GM19455 (cell line): ENCODE measurements around the gene TUBA4B.
"Not testable (repeated sequence)": the region's sequence is repeated elsewhere in the genome, so short reads cannot be mapped to it uniquely, and the experiment has no call there.

Experiments used
- ATAC-seq: cut with Tn5 transposase; IDR thresholded peaks from one replicate; pipeline ENCODE4 v1.9.1; 2021; ENCODE audit not compliant: unreplicated experiment

Gene TUBA4B

GRCh38 chr2:219273937-219274336 lies 20.9 kb downstream of the TUBA4B start:
- ATAC-seq, result no peak

GRCh38 chr2:219274361-219274921 lies 21.4 kb downstream of the TUBA4B start:
- ATAC-seq, result no peak

DNA sequence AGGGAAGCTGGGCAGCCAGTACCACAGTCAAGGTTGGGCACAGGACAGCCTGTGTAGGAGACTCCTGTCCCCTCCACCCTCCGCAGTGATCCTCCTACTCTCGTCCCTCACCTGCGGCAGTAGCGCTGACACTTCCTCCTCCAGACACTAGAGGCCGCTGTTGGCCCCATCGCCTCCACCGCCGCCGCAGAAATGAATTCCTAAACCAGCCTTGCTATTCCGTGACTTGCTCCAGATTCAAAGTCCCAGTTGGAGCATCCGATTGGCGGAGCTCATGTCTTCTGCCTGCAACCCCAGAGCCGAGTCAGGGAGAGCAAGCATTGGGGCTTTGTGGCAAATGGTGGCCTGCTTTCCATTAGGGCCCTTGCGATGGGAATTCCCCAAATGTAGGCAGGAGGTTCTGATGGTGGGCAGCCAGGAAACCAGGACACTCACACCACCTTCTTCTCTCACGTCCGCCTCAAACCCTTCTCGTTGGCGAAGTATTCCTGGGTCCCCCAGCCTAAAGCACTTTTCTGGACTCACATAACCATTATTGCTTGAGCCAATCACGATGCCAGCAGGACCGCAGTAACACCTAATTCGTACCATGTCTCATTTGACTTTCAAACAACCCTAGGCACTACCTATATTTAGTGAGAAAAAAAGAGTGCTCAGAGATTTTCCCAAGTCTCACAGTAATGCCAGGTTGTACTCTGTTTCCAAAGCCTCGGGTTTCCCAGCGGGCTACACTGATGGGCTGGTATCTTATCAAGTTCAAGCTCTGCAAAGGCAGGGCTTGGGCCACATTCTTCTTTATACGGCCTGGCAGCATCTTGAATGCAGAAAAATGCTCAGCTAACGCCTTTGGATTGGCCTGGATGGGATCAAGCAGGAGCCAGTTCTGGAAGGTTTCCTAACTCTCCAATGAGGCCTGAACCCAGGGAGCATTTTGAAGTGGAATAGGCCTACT lies 24.9 kb downstream of the TUBA4B start:
- ATAC-seq, result peak; percentile 33

GRCh38 chr2:219278655-219279150 lies 25.7 kb downstream of the TUBA4B start:
- ATAC-seq, result no peak

GRCh38 chr2:219279151-219279915 lies 26.3 kb downstream of the TUBA4B start, which contains the start of gene DNAJB2:
TSS of gene DNAJB2 (plus strand) at chr2:219279366. CDS start at chr2:219279834, 468 bp downstream.
- ATAC-seq, result peak; percentile 81

DNA sequence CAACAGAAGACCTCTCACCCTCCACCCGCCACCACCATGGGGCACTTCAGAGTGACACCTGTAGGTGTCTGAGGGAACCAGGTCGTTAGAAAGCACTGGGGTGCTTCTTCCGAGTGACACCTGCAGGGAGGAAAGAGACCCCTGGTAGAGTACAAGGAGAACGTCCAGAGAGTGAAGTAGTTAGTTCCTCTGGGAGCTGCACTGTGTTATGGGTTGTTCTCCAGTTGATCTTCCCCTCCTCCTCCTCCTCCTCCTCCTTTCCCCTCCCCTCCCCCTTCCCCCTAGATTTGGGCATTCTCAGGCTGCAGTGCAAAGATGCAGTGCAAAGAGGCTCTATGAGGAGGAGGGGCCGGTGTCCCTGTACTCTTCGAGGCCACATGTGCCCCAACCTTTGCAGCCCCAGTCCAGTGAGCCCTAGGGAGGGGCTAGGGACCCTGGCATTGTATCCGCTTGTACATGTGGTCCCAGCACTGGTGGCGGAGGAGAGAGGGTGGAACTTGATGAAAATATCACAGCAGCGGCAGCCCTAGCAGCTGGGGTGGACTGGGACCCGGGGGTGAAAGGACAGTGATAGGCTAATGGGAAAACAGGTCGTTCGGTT lies 27.0 kb downstream of the TUBA4B start:
- no peak for ATAC-seq

GRCh38 chr2:219280651-219281050 lies 27.6 kb downstream of the TUBA4B start:
- ATAC-seq, result no peak

- ATAC-seq, result no peak
Measured at GRCh38 chr2:219281588-219281987, 28.5 kb downstream of the TUBA4B start.

GRCh38 chr2:219282375-219282774 lies 29.3 kb downstream of the TUBA4B start:
- ATAC-seq, result no peak

- ATAC-seq, result no peak
Measured at GRCh38 chr2:219282943-219283581, 30.0 kb downstream of the TUBA4B start.

GRCh38 chr2:219284501-219285372 lies 31.7 kb downstream of the TUBA4B start:
- no peak for ATAC-seq

- ATAC-seq, result no peak
Measured at GRCh38 chr2:219285373-219285735, 32.3 kb downstream of the TUBA4B start.

GRCh38 chr2:219285894-219286425 lies 32.9 kb downstream of the TUBA4B start:
- ATAC-seq, result no peak

DNA sequence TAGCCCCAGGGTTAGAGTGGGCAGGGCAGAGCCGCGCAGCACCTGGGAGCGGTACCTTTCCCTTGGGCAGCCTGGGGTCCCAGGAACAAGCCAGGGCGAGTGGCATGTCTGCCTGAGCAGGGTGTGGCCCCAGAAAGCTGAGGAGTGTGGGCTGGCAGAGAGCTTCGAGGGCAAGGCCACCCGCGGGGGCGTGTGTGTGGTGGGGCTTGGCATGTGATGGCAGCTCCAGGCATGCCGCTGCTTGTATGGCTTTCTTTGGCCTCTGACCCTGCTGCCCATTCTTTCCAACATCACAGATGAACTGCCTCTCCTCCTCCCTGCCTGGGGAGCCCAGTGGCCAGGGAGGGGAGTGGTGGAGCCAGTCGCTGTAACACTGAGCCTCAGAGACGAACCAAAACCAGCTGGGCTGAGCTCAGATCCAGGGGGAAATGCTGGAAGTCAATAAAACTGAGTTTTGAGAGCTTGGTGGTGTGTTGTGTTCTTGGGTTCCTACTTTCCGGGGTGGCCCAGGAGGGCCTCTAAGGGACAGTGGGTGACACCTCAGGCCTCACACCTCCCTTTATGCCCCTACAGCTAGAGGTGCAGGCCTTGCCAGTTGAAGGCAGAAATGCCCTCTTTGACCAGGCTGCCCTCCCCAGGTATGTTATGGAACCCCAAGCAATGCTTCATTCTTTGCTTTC lies 33.5 kb downstream of the TUBA4B start:
- ATAC-seq, result no peak

- not testable (repeated sequence) for ATAC-seq
Measured at GRCh38 chr2:219287116-219287440, 34.0 kb downstream of the TUBA4B start.

DNA sequence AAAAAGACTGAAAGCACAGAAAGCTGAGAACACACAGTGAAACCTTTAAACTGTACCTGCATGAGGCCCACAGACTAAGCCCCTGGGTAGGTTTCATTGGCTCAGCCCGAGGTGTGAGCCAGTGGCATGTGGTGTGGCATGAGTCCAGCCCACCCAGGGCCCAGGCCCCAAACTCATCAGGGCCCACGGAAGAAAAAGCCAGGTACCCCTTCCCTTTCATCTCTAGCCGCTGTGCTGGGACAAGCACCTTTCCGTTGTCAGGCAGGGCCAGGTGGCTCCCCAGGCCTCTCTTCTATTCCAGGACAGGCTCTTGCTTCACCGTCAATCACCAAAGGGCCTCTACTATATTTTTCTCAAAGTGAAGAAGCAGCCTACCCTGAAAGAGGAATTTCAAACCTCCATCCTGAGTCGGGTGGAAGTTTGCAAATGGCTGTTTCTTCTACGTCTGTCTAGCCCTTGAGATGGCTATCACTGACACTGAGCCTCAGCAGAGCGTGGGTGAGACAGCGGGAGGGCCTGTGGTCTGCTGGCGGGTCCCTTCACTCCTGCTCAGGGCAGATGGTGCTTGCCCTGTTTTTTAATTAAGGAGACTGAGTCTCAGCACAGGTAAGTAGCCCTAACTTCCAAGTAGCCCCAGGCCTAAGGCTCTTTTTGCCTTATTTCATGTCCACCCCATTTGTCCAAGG lies 34.7 kb downstream of the TUBA4B start:
- ATAC-seq, result no peak

DNA sequence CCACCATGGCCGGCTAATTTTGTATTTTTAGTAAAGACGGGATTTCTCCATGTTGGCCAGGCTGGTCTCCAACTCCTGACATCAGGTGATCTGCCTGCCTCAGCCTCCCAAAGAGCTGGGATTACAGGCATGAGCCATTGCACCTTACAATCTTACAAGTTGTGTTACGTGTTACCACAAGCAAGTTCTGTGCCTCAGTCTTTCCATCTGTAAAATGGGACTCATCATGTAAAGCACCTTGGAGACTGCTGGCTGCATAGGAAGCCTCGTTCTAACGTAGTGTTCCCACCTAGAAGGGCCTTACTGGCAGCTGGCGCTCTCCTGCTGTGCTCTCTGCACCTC lies 36.1 kb downstream of the TUBA4B start:
- no peak for ATAC-seq
